ENCODE data around the gene GSTT2B. TPM values are rescaled to one million over a fixed set of nuclear protein-coding genes. Genes with fewer than 3 reads are reported as not detected.
"Not testable (repeated sequence)": the region's sequence is repeated elsewhere in the genome, so short reads cannot be mapped to it uniquely, and the experiment has no call there.

The GSTT2B gene
- total RNA-seq, 1 donor from 2014 or later = 0.44 TPM

DNA sequence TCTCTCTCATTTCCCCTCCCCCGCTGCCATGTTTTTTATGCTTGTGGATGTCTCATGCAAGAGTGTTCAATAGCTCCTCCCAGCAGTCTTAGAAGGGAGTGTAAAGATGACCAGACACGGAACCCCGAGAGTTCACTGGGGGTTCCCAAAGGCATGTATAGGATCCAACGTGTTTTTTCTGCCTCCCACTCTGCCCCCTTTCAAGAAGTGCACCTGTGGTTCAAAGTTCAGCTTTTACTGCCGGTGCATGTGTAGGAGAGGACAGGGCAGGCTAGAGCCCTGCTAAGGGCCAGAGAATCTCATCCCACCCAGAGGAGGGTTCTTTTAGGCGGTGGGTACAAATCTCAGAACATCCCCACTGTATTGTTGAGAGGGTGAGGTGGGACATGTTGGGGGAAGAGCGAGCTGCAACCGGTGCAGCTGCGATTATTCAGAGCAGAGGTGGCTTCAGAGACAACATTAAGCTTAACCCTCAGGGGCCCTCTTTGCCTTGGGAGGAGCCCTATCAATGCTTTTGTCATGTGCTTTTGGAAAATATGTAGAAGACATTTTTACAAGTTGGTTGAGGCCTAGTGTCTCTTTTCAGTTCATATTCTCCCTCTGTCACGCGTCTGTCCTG is 52.3 kb downstream of the GSTT2B start:
- intact Hi-C loops (cut with micrococcal nuclease) = no loop called here

DNA sequence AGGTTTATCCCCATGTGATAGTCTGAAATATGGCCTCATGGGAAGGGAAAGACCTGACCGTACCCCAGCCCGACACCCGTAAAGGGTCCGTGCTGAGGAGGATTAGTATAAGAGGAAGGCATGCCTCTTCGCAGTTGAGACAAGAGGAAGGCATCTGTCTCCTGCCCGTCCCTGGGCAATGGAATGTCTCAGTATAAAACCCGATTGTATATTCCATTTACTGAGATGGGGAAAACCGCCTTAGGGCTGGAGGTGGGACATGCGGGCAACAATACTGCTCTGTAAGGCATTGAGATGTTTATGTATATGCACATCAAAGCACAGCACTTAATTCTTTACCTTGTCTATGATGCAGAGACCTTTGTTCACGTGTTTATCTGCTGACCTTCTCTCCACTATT is 53.6 kb downstream of the GSTT2B start:
- intact Hi-C loops (cut with micrococcal nuclease) = not testable (repeated sequence)

Other genes with a start within 250 kb of the GSTT2B start
- gene ZNF70, start 210.1 kb downstream of the GSTT2B start, total RNA-seq = 2.5 and 2.8 TPM in 2 replicates
- gene VPREB3, start 206.8 kb downstream of the GSTT2B start, total RNA-seq = not detected in 2 replicates
- gene C22orf15, start 198.2 kb downstream of the GSTT2B start, total RNA-seq = 0.41 and 0.74 TPM in 2 replicates
- gene CHCHD10, start 193.2 kb downstream of the GSTT2B start, total RNA-seq = 44.5 and 51.0 TPM in 2 replicates
- 0.27 and 0.49 TPM in 2 replicates for gene MMP11, start 188.3 kb downstream of the GSTT2B start, total RNA-seq
- gene SMARCB1, start 174.2 kb downstream of the GSTT2B start, total RNA-seq = 77.3 and 79.6 TPM in 2 replicates
- 9.0 and 10.8 TPM in 2 replicates for gene DERL3, start 122.2 kb downstream of the GSTT2B start, total RNA-seq
- 5.7 and 6.6 TPM in 2 replicates for gene SLC2A11, start 103.3 kb downstream of the GSTT2B start, total RNA-seq
- gene MIF, start 66.8 kb downstream of the GSTT2B start, total RNA-seq = 700 and 746 TPM in 2 replicates
- gene DDTL, start 5.7 kb upstream of the GSTT2B start, total RNA-seq = 4.0 and 5.4 TPM in 2 replicates
- gene DDT, start 13.2 kb upstream of the GSTT2B start, total RNA-seq = 87.7 and 93.5 TPM in 2 replicates
- not detected in 2 replicates for gene GSTT2, start 18.9 kb upstream of the GSTT2B start, total RNA-seq
- not detected in 2 replicates for gene GSTT4, start 44.3 kb upstream of the GSTT2B start, total RNA-seq
- 122 and 127 TPM in 2 replicates for gene CABIN1, start 50.1 kb upstream of the GSTT2B start, total RNA-seq
- gene SUSD2, start 220.3 kb upstream of the GSTT2B start, total RNA-seq = 1.2 and 1.6 TPM in 2 replicates

Measured in T-helper 1 cell treated with Interleukin-12 subunit alpha and Interleukin-12 subunit beta and Interleukin-4 antibody, amounts not matched to agents 30 ng/mL and 1 ng/mL, for 36 hours (primary cell).